WERI-Rb-1 (cell line): Measurements from ENCODE around the gene ANO4.
"Not testable (repeated sequence)": the region's sequence is repeated elsewhere in the genome, so short reads cannot be mapped to it uniquely, and the experiment has no call there.

Experiments
- DNase-seq: peaks from one replicate; pipeline ENCODE4 v3.0.0-alpha.2; 2020
- H3K27ac ChIP-seq: fragments of 250-450 bp; sonication (Bioruptor Pico); 2 replicates; pipeline ENCODE4 v1.5.1; 2020; ENCODE audit warnings: mild to moderate bottlenecking, moderate library complexity
- H3K27me3 ChIP-seq: fragments of 250-450 bp; sonication (Bioruptor Pico); 2 replicates; pipeline ENCODE4 v1.5.1; 2021; ENCODE audit warnings: mild to moderate bottlenecking, low read depth, moderate library complexity; ENCODE audit not compliant: insufficient read depth, severe bottlenecking
- H3K36me3 ChIP-seq: fragments of 250-450 bp; sonication (Bioruptor Pico); 2 replicates; pipeline ENCODE4 v1.5.1; 2020; ENCODE audit warnings: mild to moderate bottlenecking, moderate library complexity
- H3K4me3 ChIP-seq: 2 replicates; pipeline ENCODE4 v1.5.1; 2011; ENCODE audit warnings: low read depth, mild to moderate bottlenecking, control low read depth, low read length
- H3K9me3 ChIP-seq: fragments of 250-450 bp; sonication (Bioruptor Pico); 2 replicates; pipeline ENCODE4 v1.5.1; 2021; ENCODE audit warnings: mild to moderate bottlenecking, moderate library complexity; ENCODE audit not compliant: severe bottlenecking
- CTCF ChIP-seq: IDR thresholded peaks from 2 replicates; pipeline ENCODE4 v1.5.1; 2011; ENCODE audit warnings: low read depth, mild to moderate bottlenecking, control low read depth, inconsistent platforms, low read length

The ANO4 gene

GRCh38 chr12:101117842-101118241 lies 323.3 kb downstream of the ANO4 start:
- no peak overlapping the region for H3K4me3 ChIP-seq

GRCh38 chr12:101127521-101128219 lies 333.1 kb downstream of the ANO4 start:
- no peak overlapping the region for H3K4me3 ChIP-seq
- H3K9me3 ChIP-seq, result no peaks in the 10 kb centered on the region
- no peaks in the 10 kb centered on the region for H3K36me3 ChIP-seq
- TF ChIP-seq CTCF, result no peak
- DNase-seq, result no peak
- H3K27me3 ChIP-seq, result no peaks in the 10 kb centered on the region
- no peak overlapping the region for H3K27ac ChIP-seq

More at GRCh38 chr12:101117842-101118241, 323.3 kb downstream of the ANO4 start:
- TF ChIP-seq CTCF, result no peak
- no peak overlapping the region for H3K27ac ChIP-seq
- no peaks in the 10 kb centered on the region for H3K36me3 ChIP-seq
- H3K9me3 ChIP-seq, result no peaks in the 10 kb centered on the region
- H3K27me3 ChIP-seq, result no peaks in the 10 kb centered on the region
- no peak for DNase-seq

GRCh38 chr12:101145777-101146431 lies 351.3 kb downstream of the ANO4 start:
- H3K27me3 ChIP-seq, H3K4me3 ChIP-seq, H3K36me3 ChIP-seq, H3K27ac ChIP-seq, DNase-seq, H3K9me3 ChIP-seq: not testable (repeated sequence)

- H3K4me3 ChIP-seq, result no peak overlapping the region
- H3K27me3 ChIP-seq, result no peaks in the 10 kb centered on the region
- no peaks in the 10 kb centered on the region for H3K36me3 ChIP-seq
- no peak for TF ChIP-seq CTCF
- no peak for DNase-seq
- no peaks in the 10 kb centered on the region for H3K9me3 ChIP-seq
- no peak overlapping the region for H3K27ac ChIP-seq
These were observed 370.7 kb downstream of the ANO4 start for GRCh38 chr12:101165319-101165718.

GRCh38 chr12:101166866-101167265 lies 372.3 kb downstream of the ANO4 start:
- TF ChIP-seq CTCF, result no peak
- Histone ChIP-seq H3K27ac (no peak overlapping the region), H3K4me3 (no peak overlapping the region), H3K9me3 (no peaks in the 10 kb centered on the region), H3K27me3 (no peaks in the 10 kb centered on the region), H3K36me3 (no peaks in the 10 kb centered on the region)
- DNase-seq, result no peak

- Histone ChIP-seq H3K27me3 (no peaks in the 10 kb centered on the region), H3K36me3 (no peaks in the 10 kb centered on the region), H3K9me3 (no peaks in the 10 kb centered on the region), H3K4me3 (no peak overlapping the region), H3K27ac (no peak overlapping the region)
- no peak for DNase-seq
- TF ChIP-seq CTCF, result no peak
These were observed 373.4 kb downstream of the ANO4 start for GRCh38 chr12:101168001-101168400.
